ENCODE data around the gene NEDD4L. TPM values are rescaled to one million over a fixed set of nuclear protein-coding genes. Genes with fewer than 3 reads are reported as not detected.

The NEDD4L gene
- total RNA-seq, 6 experiments from 2014 or later = 11.2 to 28.1 (median 15.7) TPM

DNA sequence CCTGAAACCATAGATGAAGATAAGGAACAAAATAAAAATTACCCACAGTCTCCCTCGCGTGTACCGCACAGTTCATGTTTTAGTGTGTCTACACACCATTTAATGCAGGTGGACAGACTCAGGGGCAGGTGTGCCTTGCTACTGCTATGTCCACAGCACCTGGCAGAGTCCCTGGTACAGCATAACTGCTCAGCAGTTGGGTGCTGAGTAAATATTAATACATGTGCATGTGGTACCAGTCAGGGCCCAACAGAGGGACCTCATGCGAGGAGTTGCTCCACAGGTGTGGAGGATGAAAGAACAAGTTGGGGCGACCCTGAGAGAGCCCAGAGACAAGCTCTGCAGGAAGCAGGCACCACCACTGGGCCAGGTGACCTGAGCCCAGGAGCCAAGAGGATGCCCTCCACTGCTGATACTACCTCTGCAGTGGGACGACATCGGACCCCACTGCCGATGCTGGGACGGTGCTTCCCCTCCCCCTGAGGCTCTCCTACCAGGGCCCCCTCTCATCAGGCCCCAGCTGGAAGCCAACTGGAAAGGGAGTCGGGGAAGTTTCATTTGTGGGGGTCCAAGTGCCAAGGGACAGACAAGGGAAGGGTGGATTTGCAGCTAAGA is 100.8 kb downstream of the NEDD4L start:
- Mint-ChIP-seq H3K4me1 (ENCODE audit: low read depth) (no peaks in the 10 kb centered on the region), H3K4me3 (no peak overlapping the region), H3K36me3 (ENCODE audit: low read depth) (peaks cover 7% of the 10 kb centered on the region; the same call in 1 of the 2 replicates), H3K27ac (no peak overlapping the region), H3K9me3 (no peaks in the 10 kb centered on the region), H3K27me3 (ENCODE audit: insufficient read depth) (peaks cover 38% of the 10 kb centered on the region)
- TF ChIP-seq, protein P1, sequence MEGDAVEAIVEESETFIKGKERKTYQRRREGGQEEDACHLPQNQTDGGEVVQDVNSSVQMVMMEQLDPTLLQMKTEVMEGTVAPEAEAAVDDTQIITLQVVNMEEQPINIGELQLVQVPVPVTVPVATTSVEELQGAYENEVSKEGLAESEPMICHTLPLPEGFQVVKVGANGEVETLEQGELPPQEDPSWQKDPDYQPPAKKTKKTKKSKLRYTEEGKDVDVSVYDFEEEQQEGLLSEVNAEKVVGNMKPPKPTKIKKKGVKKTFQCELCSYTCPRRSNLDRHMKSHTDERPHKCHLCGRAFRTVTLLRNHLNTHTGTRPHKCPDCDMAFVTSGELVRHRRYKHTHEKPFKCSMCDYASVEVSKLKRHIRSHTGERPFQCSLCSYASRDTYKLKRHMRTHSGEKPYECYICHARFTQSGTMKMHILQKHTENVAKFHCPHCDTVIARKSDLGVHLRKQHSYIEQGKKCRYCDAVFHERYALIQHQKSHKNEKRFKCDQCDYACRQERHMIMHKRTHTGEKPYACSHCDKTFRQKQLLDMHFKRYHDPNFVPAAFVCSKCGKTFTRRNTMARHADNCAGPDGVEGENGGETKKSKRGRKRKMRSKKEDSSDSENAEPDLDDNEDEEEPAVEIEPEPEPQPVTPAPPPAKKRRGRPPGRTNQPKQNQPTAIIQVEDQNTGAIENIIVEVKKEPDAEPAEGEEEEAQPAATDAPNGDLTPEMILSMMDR (IDR thresholded peaks at IDR 0.05) = no peak
- DNase-seq = no peak

DNA sequence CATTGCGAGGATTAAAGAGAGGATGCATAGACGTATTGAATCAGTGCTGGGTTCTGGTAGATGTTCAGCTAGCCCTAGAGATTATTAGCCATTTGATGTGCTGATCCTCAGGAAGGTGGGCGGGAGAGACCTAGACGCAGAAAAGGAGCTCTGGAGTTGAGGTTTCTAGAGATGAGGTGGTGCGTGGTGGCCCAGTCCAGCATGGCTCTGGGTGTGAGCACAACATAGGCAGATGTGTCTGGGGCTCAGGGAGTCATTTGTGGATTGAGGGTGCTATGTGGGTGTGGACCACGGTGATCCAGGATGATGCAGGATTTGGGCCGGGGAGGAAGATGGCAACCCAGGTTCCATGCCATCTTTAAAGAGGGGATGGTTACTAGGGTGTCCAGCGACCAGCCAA is 102.1 kb downstream of the NEDD4L start:
- no peak for DNase-seq
- H3K4me3 Mint-ChIP-seq = no peak overlapping the region
- H3K36me3 Mint-ChIP-seq (ENCODE audit: low read depth) = peaks cover 7% of the 10 kb centered on the region; the same call in 1 of the 2 replicates
- H3K27me3 Mint-ChIP-seq (ENCODE audit: insufficient read depth) = peaks cover 39% of the 10 kb centered on the region
- H3K9me3 Mint-ChIP-seq = no peaks in the 10 kb centered on the region
- H3K4me1 Mint-ChIP-seq (ENCODE audit: low read depth) = no peaks in the 10 kb centered on the region
- TF ChIP-seq, protein P1 (IDR thresholded peaks at IDR 0.05) = no peak
- no peak overlapping the region for H3K27ac Mint-ChIP-seq

DNA sequence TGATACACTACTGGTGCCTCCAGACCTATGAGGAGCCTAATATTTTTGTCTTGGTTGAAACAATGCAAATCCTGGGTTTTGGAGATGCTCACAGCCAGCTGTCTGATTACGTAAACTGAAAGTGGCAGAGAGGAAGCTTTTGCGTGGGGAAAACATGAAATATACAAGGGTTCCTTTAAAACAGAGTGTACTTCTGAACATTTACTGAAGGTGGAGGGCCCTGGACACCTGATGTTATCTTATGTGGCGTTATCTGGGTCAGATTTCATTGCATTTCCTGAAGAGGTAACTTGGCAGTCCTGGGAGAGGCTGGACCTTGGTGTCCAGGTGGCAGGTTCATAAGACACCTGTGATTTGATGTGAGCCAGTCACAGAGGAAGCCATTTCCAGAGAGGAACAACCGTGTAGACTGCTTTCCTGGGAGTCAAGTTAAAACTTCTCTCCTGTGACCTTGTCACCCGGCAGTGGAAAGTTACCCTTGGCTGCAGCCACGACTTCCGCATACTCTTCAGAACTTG is 105.0 kb downstream of the NEDD4L start:
- TF ChIP-seq, protein P1 (IDR thresholded peaks at IDR 0.05) = no peak
- H3K27me3 Mint-ChIP-seq (ENCODE audit: insufficient read depth) = peaks cover 42% of the 10 kb centered on the region
- H3K36me3 Mint-ChIP-seq (ENCODE audit: low read depth) = peaks cover 5% of the 10 kb centered on the region; the same call in 1 of the 2 replicates
- no peak overlapping the region for H3K4me3 Mint-ChIP-seq
- no peaks in the 10 kb centered on the region for H3K9me3 Mint-ChIP-seq
- H3K4me1 Mint-ChIP-seq (ENCODE audit: low read depth) = no peaks in the 10 kb centered on the region
- H3K27ac Mint-ChIP-seq = no peak overlapping the region
- no peak for DNase-seq

DNA sequence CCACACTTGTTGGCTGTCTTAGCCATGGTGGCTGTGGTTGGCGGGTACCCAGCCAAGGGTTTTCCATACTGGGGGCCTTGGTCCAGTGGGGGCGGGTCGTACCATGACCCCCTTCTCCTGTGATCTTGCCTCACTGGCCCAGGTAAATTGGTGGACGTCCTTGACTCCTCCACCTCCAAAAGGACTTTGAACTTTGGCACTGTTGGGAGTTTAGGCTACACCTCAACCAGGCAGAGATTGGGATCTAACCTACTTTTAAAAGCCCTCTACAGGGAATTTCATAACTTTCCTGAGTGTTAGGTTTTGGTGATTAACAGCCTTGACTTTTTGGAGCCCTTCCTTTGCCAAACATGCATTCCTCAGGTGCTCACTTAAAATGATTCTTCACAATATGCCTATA is 106.7 kb downstream of the NEDD4L start:
- Mint-ChIP-seq H3K4me3 (no peak overlapping the region), H3K27me3 (ENCODE audit: insufficient read depth) (peaks cover 44% of the 10 kb centered on the region), H3K36me3 (ENCODE audit: low read depth) (no peaks in the 10 kb centered on the region), H3K9me3 (no peaks in the 10 kb centered on the region), H3K4me1 (ENCODE audit: low read depth) (no peaks in the 10 kb centered on the region), H3K27ac (no peak overlapping the region)
- DNase-seq = no peak
- TF ChIP-seq, protein P1 (IDR thresholded peaks at IDR 0.05) = no peak

DNA sequence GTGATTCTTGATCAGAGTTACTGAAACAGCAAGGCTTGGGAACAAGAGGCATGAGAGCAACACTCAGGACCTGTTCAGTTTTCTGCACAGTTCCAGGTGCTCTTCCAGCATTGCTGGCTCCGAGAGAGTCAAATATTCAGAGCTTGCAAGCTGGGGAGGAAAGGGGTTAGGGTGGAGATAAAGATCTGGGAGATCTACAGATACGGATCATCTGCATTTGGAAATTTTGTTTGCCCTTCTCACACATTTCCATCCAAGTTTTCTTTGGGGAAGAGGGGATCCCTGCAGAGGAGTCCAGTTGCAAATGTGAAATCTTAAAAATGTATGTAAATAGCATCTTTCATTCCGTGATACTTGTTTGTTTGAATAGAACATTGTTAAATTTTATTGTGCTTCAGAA is 108.2 kb downstream of the NEDD4L start:
- Mint-ChIP-seq H3K36me3 (ENCODE audit: low read depth) (no peaks in the 10 kb centered on the region), H3K9me3 (no peaks in the 10 kb centered on the region)
- TF ChIP-seq, protein P1 (IDR thresholded peaks at IDR 0.05) = no peak

More for the DNA sequence above, 108.2 kb downstream of the NEDD4L start:
- Mint-ChIP-seq H3K4me1 (ENCODE audit: low read depth) (no peaks in the 10 kb centered on the region), H3K27ac (no peak overlapping the region), H3K4me3 (no peak overlapping the region), H3K27me3 (ENCODE audit: insufficient read depth) (peaks cover 42% of the 10 kb centered on the region)
- no peak for DNase-seq
